ENCODE data around the gene LAPTM5.

LAPTM5 gene

DNA sequence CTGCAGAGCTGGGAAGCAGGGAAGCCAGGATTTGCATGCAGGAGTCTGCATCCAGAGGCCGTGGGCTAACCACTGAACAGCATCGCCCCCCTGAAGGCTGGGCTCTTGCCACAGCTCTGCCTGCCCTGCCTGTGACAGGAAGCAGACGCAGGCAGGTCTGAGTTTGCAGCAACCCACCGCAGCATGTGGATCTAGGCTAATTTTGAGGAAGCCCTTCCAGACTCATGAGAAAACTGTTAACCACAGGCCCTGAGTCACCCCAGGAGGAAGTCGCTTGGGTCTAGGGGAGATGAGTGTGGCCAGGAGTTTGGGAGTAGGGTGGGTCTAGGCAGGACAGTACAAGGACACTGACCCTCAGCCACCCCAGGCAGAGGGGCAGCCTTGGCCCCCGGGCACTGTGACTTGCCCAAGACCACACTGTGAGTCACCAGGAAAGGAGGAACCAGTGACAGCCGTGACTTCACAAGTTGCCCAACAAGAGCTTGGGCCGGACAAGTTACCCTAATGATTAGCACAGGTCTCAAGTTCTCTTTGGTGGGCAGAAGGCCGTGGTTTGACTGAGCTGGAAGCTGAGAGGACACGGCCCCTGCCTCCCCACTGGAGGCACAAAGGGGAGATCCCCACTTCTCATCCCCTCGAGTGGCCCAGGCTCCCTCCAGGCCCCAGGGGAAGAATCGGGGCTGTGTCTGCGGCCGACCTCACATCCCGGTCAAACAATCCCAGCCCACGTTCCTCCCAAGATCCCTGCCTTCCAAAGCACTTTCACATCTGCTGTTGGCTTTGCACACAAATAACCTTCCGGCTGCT is 826 bp downstream of the LAPTM5 start:
- peak; percentile 44 to 46 for DNase-seq (ENCODE audit: low read depth in 1 of 2, low spot score in 1 of 2)

- no peak for DNase-seq (ENCODE audit: low read depth in 1 of 2, low spot score in 1 of 2)
These were observed 1.4 kb downstream of the LAPTM5 start for GRCh38 chr1:30756206-30756544.

- DNase-seq (ENCODE audit: low read depth in 1 of 2, low spot score in 1 of 2) = no peak
These were observed 1.8 kb downstream of the LAPTM5 start for GRCh38 chr1:30755746-30756145.

DNA sequence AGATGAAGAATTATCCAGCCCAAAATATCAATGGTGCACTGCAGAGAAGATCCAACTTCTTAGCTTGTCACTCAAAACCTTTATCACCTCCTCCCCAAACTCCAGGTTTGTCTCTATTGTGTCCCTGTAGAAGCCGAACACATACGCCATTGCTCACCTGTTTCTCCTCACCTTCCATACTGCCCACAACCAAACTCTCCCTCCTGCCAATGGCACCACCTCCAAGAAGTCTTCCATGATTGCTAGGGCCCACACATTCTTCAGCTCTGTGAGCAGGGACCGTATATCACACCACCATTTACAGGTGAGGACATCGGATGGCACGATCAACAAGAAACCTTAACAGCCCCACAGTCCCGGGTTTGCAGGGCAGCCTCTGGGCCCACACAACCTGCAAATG is 2.2 kb downstream of the LAPTM5 start:
- DNase-seq (ENCODE audit: low read depth in 1 of 2, low spot score in 1 of 2) = no peak

DNA sequence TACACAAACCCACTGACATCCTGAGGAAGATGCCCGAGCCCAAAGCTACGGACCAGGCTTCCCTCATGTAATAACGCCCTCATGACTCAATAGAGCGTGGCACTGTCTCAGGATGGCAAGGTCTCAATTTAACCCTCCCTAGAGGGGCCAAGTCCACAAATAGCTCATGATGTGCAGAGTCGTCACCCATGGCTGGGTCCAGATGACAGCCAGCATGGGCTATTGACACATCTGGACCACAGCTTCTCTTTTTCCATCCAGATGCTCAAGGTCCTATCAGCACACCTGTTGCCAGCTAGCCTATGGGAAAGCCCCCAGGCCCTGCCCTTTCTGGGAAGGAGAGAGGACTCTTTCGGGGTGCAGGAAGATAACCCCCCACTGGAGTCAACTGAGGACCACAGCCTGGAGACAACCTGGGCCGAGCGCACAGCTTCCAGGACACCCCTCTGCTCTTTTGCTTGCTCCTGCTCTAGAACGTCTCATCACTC is 2.8 kb downstream of the LAPTM5 start:
- no peak for DNase-seq (ENCODE audit: low read depth in 1 of 2, low spot score in 1 of 2)

- no peak for DNase-seq (ENCODE audit: low read depth in 1 of 2, low spot score in 1 of 2)
These were observed 3.9 kb downstream of the LAPTM5 start for GRCh38 chr1:30753660-30754123.

DNA sequence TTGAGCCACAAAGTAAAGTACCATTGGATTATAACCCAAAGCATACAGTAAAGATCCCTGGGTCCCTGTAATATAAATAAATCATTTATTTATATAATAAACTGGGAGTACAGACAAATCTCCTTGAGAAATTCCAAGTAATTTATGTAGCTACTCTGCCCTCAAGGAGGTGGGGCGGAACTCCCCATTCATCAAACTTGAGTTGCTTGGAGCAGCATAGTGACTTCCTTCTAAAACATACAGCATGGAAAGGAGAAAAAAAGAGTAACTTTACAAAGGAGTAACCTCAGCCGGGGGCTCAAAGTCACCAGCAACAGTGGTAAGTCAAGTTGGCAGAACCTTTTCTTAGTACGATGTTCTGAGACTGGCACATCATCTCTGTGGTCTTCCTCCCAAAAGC is 4.5 kb downstream of the LAPTM5 start:
- no peak for DNase-seq (ENCODE audit: low read depth in 1 of 2, low spot score in 1 of 2)

DNA sequence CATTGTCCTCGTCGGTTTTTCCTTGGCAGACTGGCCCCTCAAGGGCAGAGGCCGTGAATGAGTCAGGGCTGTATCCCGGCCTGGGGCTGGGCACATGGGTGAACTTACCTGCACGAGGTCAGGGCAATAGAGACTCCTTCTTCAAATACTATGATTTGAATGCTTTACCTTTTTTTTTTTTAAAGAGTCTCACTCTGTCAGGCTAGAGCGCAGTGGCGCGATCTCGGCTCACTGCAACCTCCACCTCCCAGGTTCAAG is 5.0 kb downstream of the LAPTM5 start:
- DNase-seq (ENCODE audit: low read depth in 1 of 2, low spot score in 1 of 2) = no peak

DNA sequence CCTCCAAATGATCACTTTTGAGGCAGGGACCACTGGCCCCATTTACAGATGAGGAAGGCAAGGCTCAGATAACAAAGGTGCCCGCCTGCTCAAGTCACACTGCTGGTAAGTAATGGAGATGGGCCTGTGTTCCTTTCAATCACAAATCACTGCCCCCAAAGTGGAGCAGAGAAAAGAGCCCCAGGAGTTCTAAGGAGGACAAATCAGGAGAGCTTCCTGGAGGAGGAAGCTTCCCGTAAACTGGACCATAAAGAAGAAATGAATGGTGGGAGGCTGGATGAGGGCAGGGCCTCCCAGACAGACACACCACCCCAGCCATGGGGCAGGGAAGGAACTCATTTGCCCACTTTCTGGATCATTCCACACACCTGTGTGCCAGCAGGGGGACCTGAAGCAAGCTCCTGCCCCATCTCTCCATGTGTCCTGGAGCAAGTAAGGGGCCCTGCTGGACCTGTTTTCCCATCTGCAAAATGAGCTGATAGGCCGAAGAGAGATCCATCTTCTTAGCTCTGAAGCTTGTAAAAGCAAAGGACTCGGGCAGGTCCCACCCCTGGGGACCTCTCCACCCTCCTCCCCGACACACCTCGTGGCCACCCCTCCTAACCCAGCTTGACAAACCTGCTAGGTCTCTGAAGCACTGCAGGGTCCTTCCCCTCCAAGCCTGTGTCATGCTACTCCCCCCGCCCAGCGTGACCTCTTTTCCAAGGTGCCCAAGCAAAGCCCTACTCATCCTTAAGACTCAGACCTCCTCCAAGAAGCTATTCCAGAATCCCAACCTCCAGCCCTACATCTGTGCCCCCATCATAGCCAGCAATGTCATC is 5.5 kb downstream of the LAPTM5 start:
- no peak for DNase-seq (ENCODE audit: low read depth in 1 of 2, low spot score in 1 of 2)

DNA sequence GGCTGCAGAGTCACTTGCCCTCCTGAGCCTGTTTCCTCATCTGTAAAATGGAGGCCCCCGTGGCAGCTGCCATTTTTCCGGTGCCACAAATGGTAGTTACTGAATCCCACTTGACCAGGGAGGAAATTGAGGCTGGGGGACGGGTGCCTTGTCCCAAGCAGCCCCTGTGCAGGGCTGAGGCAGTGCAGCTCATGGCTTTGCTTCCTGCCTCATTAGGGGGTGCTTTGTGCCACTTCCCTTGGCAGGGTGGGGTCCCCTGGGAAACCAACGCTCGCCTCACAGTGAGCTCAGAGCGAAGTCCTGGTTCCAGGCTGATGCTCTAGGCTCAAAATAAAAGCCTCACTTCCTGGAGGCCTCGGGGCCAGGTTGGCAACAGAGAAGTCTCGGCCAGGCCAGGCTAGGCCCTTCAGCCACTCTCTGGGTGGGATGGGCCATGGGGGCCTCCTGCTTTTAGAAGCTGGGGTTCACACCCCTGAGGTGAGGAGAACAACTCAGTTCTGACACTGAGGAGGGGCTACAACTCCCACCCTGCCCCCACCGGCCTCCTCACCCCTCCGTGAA is 6.8 kb downstream of the LAPTM5 start:
- DNase-seq (ENCODE audit: low read depth in 1 of 2, low spot score in 1 of 2) = no peak

- peak; percentile 44 to 52 for DNase-seq (ENCODE audit: low read depth in 1 of 2, low spot score in 1 of 2)
These were observed 7.6 kb downstream of the LAPTM5 start for GRCh38 chr1:30749691-30750583.

DNA sequence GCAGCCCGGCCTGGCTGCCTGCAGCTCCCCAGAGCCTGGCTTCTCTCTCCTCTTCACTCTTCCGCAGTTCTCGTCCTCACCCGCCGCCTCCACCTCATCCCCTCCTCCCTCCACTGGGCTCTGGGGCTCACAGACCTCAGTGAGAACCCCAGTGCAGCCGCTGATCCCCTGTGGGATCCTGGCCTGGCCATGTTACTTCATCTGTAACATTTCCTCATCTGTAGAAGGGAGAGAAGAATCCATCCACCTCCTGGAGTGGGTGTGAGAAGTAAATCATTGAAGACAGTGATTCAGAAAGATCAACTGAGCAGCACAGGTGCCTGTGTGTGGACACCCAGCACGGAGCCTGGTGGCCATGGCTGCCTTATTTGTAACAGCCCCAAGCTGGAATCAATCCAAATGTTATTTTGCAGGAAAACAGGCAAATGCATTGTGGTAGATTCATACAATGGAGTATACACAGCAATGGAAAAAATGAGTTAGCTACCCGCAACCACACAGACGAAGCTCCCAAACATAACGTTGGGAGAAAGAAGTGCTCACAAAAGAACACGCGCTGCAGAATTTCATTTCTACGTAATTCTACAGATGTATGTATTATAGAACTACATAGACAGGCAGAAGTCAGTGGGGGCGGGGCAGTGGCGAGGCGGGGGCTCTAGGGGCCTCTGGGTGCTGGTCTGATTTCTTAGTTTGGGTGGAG is 8.7 kb downstream of the LAPTM5 start:
- DNase-seq (ENCODE audit: low read depth in 1 of 2, low spot score in 1 of 2) = no peak

GRCh38 chr1:30748098-30748698 is 9.4 kb downstream of the LAPTM5 start:
- no peak for DNase-seq (ENCODE audit: low read depth in 1 of 2, low spot score in 1 of 2)

GRCh38 chr1:30747033-30748008 is 10.3 kb downstream of the LAPTM5 start:
- DNase-seq (ENCODE audit: low read depth in 1 of 2, low spot score in 1 of 2) = no peak

GRCh38 chr1:30746212-30747032 is 11.2 kb downstream of the LAPTM5 start:
- DNase-seq (ENCODE audit: low read depth in 1 of 2, low spot score in 1 of 2) = no peak

DNA sequence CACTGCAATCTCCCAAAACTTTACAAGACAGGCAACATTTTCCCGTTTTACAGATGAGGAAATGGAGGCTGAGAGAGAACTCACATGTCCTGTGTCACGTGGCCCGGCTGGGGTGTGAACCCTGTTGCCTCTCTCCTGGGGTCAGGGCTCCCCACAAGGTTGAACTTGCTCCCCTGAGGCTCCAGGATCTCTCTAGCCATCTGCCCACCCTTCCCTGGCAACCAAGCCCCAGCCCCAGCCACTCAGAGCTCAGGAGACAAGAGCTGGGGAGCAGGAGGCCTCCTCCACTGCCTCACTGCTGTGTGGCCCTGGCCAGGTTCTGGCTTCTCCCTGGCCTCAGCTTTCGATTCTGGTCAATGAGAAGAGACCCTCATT is 11.8 kb downstream of the LAPTM5 start:
- DNase-seq (ENCODE audit: low read depth in 1 of 2, low spot score in 1 of 2) = no peak

- DNase-seq (ENCODE audit: low read depth in 1 of 2, low spot score in 1 of 2) = no peak
These were observed 12.3 kb downstream of the LAPTM5 start for GRCh38 chr1:30745156-30745833.
